Activated naive CD4-positive, alpha-beta T cell treated with anti-CD3 and anti-CD28 coated beads for 36 hours (primary cell): ENCODE data around the gene ELOVL5. TPM values are rescaled to one million over a fixed set of nuclear protein-coding genes. Genes with fewer than 3 reads are reported as not detected.

Experiments used
- CTCF ChIA-PET: fragments of 350-600 bp; sonication (Branson Sonifier 250); formaldehyde crosslinking; loops from one replicate; lab custom pipeline; 2021; ENCODE audit warnings: antibody characterized with exemption; lab: Charles Lee
- DNase-seq: peaks from one replicate; pipeline ENCODE4 v3.0.0-alpha.2; 2020
- H3K27ac Mint-ChIP-seq: one replicate; pipeline ENCODE4 v1.8.0; 2021; ENCODE audit warnings: mild to moderate bottlenecking, mixed read lengths
- H3K27me3 Mint-ChIP-seq: one replicate; pipeline ENCODE4 v1.8.0; 2021; ENCODE audit warnings: low read depth, mixed read lengths
- H3K36me3 Mint-ChIP-seq: one replicate; pipeline ENCODE4 v1.8.0; 2021; ENCODE audit warnings: low read depth, mixed read lengths
- H3K4me1 Mint-ChIP-seq: one replicate; pipeline ENCODE4 v1.8.0; 2021; ENCODE audit warnings: low read depth, mixed read lengths
- H3K4me3 Mint-ChIP-seq: one replicate; pipeline ENCODE4 v1.8.0; 2021; ENCODE audit warnings: mild to moderate bottlenecking, moderate library complexity, mixed read lengths
- H3K9me3 Mint-ChIP-seq: one replicate; pipeline ENCODE4 v1.8.0; 2021; ENCODE audit warnings: mixed read lengths
- intact Hi-C: fragments of 100-400 bp; cut with micrococcal nuclease; formaldehyde crosslinking; loops from one replicate; pipeline ENCODE4 v1.15.1; 2023
- total RNA-seq, 2 experiments: library from RNA; stranded (reverse); gene quantifications; one replicate each; pipeline ENCODE4 v1.2.3, GENCODE V29; 2021

Gene ELOVL5
- total RNA-seq, 2 experiments from 2014 or later, result 132 to 136 TPM

DNA sequence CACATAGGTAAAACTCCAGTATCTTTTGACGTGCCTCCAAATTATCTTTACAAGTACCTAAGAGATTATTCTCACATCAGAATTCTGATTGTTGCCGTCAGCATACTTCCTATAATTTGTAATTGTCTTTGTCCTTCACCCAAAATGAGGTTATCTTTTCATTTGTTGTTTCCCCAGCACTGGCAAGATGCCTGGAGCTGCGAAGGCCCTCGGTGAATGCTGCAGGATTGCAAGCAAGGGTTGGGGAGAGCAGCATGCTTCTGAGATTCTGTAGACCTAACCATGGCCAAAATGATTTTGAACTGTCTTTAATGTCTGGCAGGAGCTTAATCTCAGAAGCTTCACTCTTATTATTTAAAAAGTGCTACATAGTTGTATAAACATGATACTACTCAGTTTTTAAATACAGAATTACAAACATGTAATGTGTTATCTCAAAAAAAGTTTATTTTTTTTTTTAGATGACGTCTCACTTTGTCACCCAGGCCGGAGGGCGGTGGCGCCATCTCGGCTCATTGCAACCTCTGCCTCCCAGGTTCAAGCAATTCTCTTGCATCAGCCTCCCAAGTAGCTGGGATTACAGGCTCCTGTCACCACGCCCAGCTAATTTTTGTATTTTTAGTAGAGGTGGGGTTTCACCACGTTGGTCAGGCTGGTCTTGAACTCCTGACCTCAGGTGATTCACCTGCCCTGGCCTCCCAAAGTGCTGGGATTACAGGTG lies 88.7 kb downstream of the ELOVL5 start:
- intact Hi-C loops, result no loop called here
- DNase-seq, result no peak
- no peaks in the 10 kb centered on the region for H3K9me3 Mint-ChIP-seq
- no peaks in the 10 kb centered on the region for H3K4me1 Mint-ChIP-seq
- CTCF ChIA-PET, result interaction anchor here (1.1 to 1.2 kb wide), 2 partner anchors 13 to 88 kb away, joined by 3 read pairs; no protein-coding TSS in a partner anchor
- H3K27me3 Mint-ChIP-seq, result no peaks in the 10 kb centered on the region
- H3K4me3 Mint-ChIP-seq, result no peak overlapping the region
- peaks cover 66% of the 10 kb centered on the region for H3K36me3 Mint-ChIP-seq
- H3K27ac Mint-ChIP-seq, result no peak overlapping the region

DNA sequence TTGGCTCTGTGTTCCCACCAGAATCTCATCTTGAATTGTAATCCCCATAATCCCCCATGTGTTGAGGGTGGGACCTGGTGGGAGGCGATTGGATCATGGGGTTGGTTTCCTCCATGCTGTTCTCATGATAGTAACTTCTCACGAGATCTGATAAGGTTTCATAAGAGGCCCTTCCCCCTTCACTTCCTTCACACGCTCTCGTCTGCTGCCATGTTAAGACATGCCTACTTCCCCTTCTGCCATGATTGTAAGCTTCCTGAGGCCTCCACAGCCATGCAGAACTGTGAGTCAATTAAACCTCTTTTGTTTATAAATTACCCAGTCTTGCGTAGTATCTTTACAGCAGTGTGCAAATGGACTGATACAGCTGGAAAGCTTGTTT lies 90.0 kb downstream of the ELOVL5 start:
- no peaks in the 10 kb centered on the region for H3K4me1 Mint-ChIP-seq
- CTCF ChIA-PET, result no interaction called here
- no peak for DNase-seq
- H3K27me3 Mint-ChIP-seq, result no peaks in the 10 kb centered on the region
- H3K4me3 Mint-ChIP-seq, result no peak overlapping the region
- peaks cover 57% of the 10 kb centered on the region for H3K36me3 Mint-ChIP-seq
- intact Hi-C loops, result no loop called here
- H3K27ac Mint-ChIP-seq, result no peak overlapping the region
- no peaks in the 10 kb centered on the region for H3K9me3 Mint-ChIP-seq

DNA sequence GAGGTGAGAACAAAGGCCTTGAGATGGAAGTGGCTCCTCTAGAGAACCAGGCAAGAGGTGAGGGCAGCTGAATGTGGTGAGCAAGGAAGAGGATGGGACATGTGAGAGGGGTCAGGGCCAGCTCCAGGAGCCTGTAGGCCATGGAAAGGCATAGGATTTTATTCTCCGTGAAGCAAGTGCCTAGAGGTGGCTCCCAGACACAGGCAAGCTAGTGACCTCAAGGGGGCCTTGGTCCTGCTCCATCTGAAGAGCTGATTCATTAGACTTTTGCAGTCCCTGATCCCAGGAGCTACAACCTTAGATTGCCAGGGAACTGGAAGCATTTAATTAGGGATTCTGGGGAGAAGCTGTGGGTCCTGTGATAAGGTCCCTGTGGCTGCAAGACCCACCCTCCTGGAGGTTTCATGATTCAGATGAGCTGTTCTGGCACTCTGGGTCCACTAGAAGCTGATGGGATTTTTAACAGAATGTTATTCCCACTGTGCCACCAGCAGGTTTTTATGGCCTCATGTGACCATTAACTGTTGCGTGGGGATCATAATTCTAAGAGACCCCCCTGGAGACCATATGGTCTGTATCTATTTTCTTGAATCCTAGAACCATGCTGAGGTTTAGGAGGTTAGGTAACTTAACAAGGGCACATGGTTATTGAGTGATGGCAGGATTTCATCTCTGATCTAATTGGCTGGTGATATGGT lies 90.5 kb downstream of the ELOVL5 start:
- Mint-ChIP-seq H3K27me3 (no peaks in the 10 kb centered on the region), H3K4me3 (no peak overlapping the region), H3K36me3 (peaks cover 53% of the 10 kb centered on the region), H3K4me1 (no peaks in the 10 kb centered on the region), H3K27ac (no peak overlapping the region), H3K9me3 (no peaks in the 10 kb centered on the region)
- DNase-seq, result no peak
- intact Hi-C loops, result no loop called here
- CTCF ChIA-PET, result no interaction called here

DNA sequence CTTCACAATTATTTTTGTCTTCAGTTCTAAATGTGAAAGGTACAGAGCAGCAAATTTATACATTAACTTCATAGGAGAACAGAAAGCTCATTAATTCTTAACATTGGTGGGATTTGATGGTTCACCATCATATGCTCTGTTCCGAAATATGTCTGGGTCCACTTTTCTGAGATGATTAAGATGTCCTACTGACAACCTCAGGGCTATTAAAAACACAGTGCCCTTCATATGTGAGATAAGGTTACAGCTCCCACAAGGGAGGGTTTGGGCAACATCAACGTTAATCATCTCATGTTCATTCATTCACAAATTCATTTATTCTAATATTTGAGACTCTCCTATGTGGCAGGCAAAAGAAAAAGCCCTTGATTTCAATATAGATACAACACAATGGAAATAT lies 91.2 kb downstream of the ELOVL5 start:
- no peaks in the 10 kb centered on the region for H3K4me1 Mint-ChIP-seq
- DNase-seq, result no peak
- no peaks in the 10 kb centered on the region for H3K9me3 Mint-ChIP-seq
- intact Hi-C loops, result no loop called here
- CTCF ChIA-PET, result no interaction called here
- no peak overlapping the region for H3K27ac Mint-ChIP-seq
- H3K36me3 Mint-ChIP-seq, result peaks cover 51% of the 10 kb centered on the region
- no peaks in the 10 kb centered on the region for H3K27me3 Mint-ChIP-seq
- H3K4me3 Mint-ChIP-seq, result no peak overlapping the region

DNA sequence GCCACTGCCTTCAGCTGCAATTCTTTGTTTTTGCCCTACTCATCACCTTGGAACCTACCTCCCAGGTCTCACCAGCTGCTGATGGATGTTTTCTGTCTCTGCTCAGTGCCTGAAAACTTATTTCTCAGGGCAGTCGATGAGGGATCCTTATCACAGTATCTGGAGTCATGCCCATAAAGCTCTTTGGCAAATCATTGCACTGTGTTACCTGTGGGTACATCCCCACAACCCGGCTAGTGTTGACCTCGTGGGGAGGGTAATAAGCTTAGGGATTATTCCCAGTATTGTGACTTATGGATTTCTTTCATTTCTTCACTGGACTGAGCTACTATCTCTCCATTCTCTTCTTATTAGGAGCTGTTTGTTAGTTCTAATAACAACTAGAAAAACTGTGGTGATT lies 91.7 kb downstream of the ELOVL5 start:
- intact Hi-C loops, result no loop called here
- no peak for DNase-seq
- Mint-ChIP-seq H3K27ac (no peak overlapping the region), H3K4me1 (no peaks in the 10 kb centered on the region), H3K36me3 (peaks cover 46% of the 10 kb centered on the region), H3K9me3 (no peaks in the 10 kb centered on the region), H3K27me3 (no peaks in the 10 kb centered on the region), H3K4me3 (no peak overlapping the region)
- CTCF ChIA-PET, result interaction anchor here (0.7 kb wide), 1 partner anchor 84 kb away, joined by 3 read pairs; no protein-coding TSS in a partner anchor

DNA sequence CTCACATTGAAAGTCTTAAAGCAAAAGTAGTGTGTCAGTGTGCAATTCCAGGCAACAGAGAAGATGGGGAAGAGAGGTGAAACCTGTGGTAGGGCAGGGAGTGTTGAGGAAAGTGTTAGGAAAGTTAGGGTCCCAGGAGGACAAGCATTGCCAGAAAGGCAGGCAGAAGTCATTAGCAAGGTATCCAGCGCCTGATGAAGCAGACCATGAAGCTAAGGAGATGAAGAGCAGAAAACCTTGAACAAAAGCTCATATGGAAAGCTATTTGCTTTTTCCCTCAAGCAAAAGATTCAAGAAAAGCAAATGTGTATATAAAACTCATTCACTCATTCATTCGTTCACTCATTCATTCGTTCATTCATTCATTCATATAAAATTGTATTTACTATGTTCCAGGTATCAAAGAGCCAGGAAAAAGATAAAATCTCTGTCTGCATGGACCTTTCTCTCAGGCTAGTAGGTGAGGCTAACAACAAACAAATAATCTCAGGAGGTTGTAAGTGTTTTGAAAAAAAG lies 96.5 kb downstream of the ELOVL5 start:
- CTCF ChIA-PET, result interaction anchor here (0.6 kb wide), 1 partner anchor 202 kb away, joined by 3 read pairs; no protein-coding TSS in a partner anchor
- intact Hi-C loops, result no loop called here
- no peak overlapping the region for H3K27ac Mint-ChIP-seq
- no peaks in the 10 kb centered on the region for H3K27me3 Mint-ChIP-seq
- no peak overlapping the region for H3K4me3 Mint-ChIP-seq
- no peaks in the 10 kb centered on the region for H3K9me3 Mint-ChIP-seq
- H3K4me1 Mint-ChIP-seq, result no peaks in the 10 kb centered on the region
- DNase-seq, result no peak
- peaks cover 9% of the 10 kb centered on the region for H3K36me3 Mint-ChIP-seq

DNA sequence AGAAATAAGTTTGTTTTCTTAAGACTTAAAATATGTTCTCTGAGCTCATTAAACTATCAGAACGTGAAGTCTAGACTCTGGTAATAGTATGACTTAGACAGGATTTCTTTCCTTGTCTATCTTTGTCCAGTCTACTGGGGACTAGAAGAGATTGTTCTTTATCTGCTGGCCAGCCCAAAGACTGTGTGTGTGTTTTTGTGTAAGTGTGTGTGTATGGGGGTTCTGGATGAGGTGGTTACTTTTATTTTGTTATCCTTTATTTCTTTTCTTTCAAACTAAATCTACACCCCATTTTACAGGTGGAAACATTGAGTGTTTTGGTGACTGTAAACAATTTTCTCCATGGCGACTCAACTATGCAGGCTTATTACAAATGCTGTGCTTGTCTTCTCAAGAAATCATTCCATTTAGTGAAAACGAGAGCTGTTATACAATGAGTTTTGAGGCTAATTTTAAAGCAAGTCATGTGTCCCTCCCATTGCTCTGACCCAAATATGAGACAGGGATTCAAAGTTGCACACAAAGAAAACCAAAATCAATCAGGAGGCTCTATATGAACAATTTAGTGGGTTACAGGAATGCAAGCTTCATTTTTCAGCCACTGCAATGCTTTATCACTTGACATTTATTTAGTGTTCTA lies 97.6 kb downstream of the ELOVL5 start:
- no peak overlapping the region for H3K27ac Mint-ChIP-seq
- DNase-seq, result no peak
- no peak overlapping the region for H3K4me3 Mint-ChIP-seq
- peaks cover 5% of the 10 kb centered on the region for H3K36me3 Mint-ChIP-seq
- CTCF ChIA-PET, result no interaction called here
- H3K9me3 Mint-ChIP-seq, result no peaks in the 10 kb centered on the region
- no peaks in the 10 kb centered on the region for H3K27me3 Mint-ChIP-seq
- no peaks in the 10 kb centered on the region for H3K4me1 Mint-ChIP-seq
- intact Hi-C loops, result no loop called here

DNA sequence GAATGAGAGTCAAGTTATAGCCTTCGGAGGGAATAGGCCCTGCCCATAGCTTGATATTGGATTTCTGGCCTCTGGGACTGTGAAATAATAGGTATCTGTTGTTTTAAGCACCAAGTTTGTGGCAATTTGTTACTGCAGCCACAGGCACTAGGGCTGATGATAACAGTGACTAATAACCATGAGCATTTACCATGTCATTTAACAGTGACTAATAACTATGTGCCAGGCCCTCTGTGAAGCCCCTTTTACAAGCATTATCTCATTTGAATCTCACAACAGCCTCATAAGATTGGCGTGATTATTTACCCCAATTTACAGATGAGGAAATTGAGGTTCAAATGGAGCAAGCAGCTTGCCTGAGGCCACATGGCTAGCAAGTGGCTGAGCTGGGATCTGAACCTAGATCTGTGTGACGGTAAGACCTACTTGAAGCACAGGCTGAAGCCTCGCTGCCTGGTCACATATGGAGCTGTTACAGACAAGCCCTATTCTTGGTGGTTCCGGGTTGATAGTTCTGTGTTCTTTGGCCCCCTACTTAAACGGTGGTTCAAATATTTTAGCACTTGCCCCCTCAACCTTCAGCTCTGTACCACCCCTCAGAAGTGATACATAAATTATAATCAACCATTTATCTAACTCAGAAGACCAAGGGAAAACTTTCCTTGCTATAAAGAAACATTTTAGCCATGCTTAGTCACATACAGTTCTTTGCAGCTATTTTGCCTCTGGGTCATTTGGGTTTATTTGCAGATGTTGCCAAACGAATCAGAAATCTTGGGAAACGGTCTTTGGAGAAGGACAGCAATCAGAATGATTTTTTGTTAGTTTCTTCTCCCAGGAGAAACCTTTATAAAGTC lies 98.3 kb downstream of the ELOVL5 start:
- DNase-seq, result no peak
- Mint-ChIP-seq H3K9me3 (no peaks in the 10 kb centered on the region), H3K27me3 (no peaks in the 10 kb centered on the region), H3K4me1 (peaks cover 4% of the 10 kb centered on the region), H3K27ac (no peak overlapping the region), H3K36me3 (peaks cover 4% of the 10 kb centered on the region), H3K4me3 (no peak overlapping the region)
- CTCF ChIA-PET, result no interaction called here
- intact Hi-C loops, result no loop called here

DNA sequence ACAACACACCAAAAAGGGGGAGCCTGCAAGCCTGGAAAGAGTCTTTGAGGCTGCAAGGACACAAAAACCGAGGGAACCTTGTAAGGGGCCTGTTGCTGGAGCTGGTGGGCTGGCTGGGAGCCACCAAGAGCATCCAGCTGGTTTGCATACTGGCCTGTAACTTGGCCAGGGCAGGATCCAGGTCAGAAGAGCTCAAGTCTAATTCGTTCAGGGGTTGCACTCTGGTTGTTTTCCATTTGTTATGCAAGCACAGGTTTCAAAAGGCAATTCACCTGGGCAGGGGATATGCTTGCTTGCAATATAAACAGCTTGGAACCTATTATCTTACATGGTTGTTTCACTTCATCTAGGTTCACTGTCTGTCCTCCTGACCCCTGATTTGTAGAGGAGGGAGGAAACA lies 101.8 kb downstream of the ELOVL5 start:
- DNase-seq, result no peak
- Mint-ChIP-seq H3K4me3 (no peak overlapping the region), H3K27me3 (no peaks in the 10 kb centered on the region), H3K4me1 (peaks cover 19% of the 10 kb centered on the region), H3K9me3 (no peaks in the 10 kb centered on the region), H3K36me3 (no peaks in the 10 kb centered on the region), H3K27ac (no peak overlapping the region)
- intact Hi-C loops, result loop anchor here (10.0 kb wide), 1 partner anchor 252 kb away; the partner anchor contains the start of gene GSTA4
- CTCF ChIA-PET, result no interaction called here

DNA sequence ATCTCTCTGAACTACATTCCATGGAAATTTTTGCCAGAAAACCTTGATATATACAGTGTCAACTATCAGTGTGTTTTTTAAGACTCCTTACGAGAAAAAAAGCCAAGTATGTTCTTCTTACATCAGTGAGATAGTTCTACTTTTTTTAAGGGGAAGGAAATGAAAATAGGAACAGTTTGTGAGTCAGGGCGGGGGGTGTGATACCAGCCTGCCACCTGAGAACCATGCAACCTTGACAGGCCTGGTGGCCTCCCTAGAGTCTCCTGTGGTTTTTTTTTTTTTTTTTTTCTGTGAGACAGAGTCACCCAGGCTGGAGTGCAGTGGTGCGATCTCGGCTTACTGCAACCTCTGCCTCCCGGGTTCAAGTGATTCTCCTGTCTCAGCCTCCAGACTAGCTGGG lies 103.8 kb downstream of the ELOVL5 start:
- Mint-ChIP-seq H3K4me1 (peaks cover 37% of the 10 kb centered on the region), H3K27ac (no peak overlapping the region), H3K9me3 (no peaks in the 10 kb centered on the region), H3K36me3 (no peaks in the 10 kb centered on the region), H3K27me3 (no peaks in the 10 kb centered on the region), H3K4me3 (no peak overlapping the region)
- CTCF ChIA-PET, result interaction anchor here (1.4 kb wide), 1 partner anchor 72 kb away, joined by 4 read pairs; no protein-coding TSS in a partner anchor
- intact Hi-C loops, result loop anchor here (10.0 kb wide), 1 partner anchor 250 kb away; the partner anchor contains the start of gene GSTA4
- peak; percentile 65 for DNase-seq

DNA sequence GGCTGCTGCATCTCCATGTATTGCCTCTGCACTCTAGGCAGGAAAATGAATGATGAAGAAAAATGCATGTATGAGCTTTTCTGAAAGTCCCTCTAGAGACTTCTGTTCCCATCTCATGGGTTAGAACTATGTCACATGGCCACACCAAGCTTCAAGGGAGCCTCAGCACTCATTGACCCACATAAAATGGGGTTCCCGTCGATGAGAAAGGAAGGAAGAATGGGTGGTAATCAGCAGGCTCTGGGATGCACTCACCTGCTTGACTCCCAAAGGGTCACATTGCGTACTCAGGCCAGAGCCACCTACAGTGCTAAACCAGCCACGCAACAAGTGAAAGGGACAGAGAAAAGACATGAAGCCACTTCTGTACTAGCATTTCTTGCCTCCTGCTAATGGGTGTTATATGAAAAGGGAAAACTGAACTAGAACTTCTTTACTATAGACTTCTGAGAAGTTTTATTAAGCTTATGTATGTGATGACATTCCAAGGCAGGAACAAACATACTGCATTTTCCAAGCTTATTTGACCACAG lies 104.3 kb downstream of the ELOVL5 start:
- H3K9me3 Mint-ChIP-seq, result no peaks in the 10 kb centered on the region
- no peaks in the 10 kb centered on the region for H3K27me3 Mint-ChIP-seq
- H3K36me3 Mint-ChIP-seq, result no peaks in the 10 kb centered on the region
- CTCF ChIA-PET, result interaction anchor here (1.4 kb wide), 1 partner anchor 72 kb away, joined by 4 read pairs; no protein-coding TSS in a partner anchor
- intact Hi-C loops, result loop anchor here (10.0 kb wide), 1 partner anchor 250 kb away; the partner anchor contains the start of gene GSTA4
- no peak overlapping the region for H3K4me3 Mint-ChIP-seq
- H3K4me1 Mint-ChIP-seq, result peaks cover 42% of the 10 kb centered on the region
- H3K27ac Mint-ChIP-seq, result no peak overlapping the region
- DNase-seq, result no peak
